Prostate gland (tissue), 1 donor: ENCODE measurements around the gene DUSP1.

ENCODE experiments used
- POLR2A ChIP-seq: fragments of 450-650 bp; IDR thresholded peaks from one replicate; pipeline ENCODE4 v1.6.1; 2016; ENCODE audit warnings: antibody characterized with exemption, mild to moderate bottlenecking
- POLR2AphosphoS5 ChIP-seq: sonication (generic); formaldehyde crosslinking; IDR thresholded peaks from one replicate; pipeline ENCODE4 v1.6.1; 2017; ENCODE audit warnings: antibody characterized with exemption

- TF ChIP-seq POLR2AphosphoS5: no peak
- no peak for TF ChIP-seq POLR2A
These were observed 45.2 kb downstream of the DUSP1 start for GRCh38 chr5:172725785-172726184.
